Jurkat, Clone E6-1 (cell line): Measurements from ENCODE around the gene DNAJC13.

ENCODE experiments used
- DNase-seq: peaks from one replicate; pipeline ENCODE4 v3.0.0-alpha.2; 2011; ENCODE audit warnings: low read depth, low spot score
- H3K4me3 ChIP-seq: 2 replicates; pipeline ENCODE4 v1.5.1; 2011; ENCODE audit warnings: mild to moderate bottlenecking, low read length, control low read depth, moderate library complexity

DNAJC13 gene

DNA sequence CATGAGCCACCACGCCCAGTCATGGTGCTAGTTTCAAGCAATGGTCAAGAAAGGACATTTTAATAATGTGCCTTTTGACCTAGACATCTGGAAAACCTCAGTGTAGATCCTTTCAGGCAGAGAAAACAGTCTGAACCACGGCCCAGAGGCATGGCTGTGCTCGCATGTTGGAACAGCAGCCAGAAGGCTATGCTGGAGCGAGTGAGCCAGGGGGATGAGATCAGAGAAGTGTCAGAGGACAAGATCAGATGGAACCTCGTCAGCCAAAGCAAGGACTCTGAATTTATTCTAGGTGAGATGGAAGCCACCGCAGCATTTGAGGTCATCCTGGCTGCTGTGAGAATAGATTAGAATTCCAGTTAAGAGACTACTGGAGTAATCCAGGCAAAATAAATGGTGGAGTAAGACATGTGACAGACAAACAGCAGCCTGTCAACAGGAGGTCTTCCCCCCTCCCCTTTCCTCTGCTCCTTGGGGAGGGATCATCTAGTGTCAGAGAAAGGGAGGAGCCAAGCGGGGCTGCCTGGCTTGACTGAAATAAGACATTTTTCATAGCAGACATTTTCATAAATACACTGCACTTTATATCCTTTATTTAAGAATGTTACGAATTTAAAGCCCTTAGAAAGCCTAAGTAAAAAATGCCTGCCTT lies 139.3 kb downstream of the DNAJC13 start:
- H3K4me3 ChIP-seq = no peak overlapping the region
- no peak for DNase-seq

DNA sequence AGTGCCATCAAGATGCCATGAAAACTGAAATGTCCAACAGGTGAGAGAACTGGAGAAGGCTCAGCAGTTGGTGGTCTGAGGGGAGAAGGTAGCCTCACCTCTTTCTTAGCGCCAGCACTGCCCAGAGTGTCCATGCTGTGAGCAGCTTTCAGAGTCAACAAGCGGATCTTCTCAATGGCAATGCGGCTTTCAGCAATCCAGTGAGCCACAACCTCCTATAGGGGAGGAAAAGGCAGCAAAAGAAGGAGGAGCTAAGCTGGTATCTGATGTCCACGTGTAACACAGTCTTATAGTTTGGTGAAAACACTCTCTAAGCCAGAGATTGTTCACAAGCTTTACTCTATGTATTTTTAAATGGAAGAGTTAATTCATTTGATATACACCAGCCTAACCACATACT lies 143.7 kb downstream of the DNAJC13 start:
- DNase-seq = no peak

DNA sequence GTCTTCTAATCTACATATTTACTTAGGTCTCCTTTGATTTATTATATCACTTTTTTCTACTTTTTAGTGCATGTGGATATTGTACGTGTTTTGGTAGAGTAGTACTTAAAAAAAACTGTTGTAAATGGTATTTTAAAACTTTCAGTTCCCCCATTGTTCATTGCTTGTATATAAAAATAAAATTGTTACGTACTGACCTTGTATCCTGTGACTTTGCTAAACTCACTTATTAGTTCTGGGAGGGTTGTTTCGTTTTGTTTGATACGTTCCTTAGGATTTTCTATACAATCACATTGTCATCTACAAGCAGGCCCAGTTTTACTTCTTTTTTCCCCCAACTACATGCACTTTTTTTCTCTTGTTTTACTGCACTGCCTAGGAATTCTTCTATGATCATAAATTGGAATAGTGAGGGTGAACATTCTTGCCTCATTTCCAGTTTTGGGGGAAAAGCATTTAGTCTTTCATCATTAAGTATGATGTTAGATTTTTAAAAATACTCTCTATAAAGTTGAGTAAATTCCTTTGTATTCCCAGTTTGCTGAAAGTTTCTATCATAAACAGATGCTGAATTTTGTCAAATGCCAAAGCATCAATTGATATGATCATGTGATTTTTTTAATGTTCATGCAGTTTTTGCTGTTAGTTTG lies 146.2 kb downstream of the DNAJC13 start:
- no peak for DNase-seq
- H3K4me3 ChIP-seq = no peak overlapping the region

More for the DNA sequence above, 143.7 kb downstream of the DNAJC13 start:
- H3K4me3 ChIP-seq = no peak overlapping the region

DNA sequence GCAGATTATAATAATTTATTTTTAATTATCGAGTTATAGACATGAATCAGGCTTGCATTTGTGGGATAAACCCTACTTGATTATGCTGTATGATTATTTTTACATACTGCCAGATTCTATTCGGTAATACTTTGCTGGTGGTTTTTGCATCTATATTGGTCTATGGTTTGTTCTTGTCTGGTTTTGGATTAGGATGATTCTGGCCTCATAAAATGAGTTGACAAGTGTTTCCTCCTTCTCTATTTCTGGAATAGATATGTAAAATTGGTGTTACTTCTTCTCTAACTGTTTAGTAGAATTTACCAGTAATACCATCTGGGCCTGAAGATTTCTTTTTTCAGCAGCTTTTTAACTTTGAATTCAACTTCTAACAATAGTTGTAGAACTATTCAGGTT lies 146.8 kb downstream of the DNAJC13 start:
- DNase-seq = no peak
- no peak overlapping the region for H3K4me3 ChIP-seq

DNA sequence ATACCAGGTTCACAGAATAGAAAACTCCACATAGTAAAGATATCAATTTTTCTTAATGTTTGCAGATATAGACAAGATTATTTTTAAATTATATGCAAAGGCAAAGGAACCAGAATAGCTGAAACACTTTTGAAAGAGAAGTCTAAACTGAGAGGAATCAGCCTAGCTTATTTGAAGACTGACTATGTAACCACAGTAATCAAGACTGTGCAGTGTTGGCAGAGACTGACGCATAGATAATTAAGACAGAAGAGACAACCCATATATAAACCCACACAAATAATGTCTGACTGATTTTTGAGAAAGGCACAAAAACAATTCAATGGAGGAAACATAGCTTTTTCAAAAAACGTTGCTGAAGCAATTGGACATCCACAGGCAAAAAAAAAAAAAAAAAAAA lies 151.1 kb downstream of the DNAJC13 start:
- DNase-seq = no peak
- H3K4me3 ChIP-seq = no peak overlapping the region

DNA sequence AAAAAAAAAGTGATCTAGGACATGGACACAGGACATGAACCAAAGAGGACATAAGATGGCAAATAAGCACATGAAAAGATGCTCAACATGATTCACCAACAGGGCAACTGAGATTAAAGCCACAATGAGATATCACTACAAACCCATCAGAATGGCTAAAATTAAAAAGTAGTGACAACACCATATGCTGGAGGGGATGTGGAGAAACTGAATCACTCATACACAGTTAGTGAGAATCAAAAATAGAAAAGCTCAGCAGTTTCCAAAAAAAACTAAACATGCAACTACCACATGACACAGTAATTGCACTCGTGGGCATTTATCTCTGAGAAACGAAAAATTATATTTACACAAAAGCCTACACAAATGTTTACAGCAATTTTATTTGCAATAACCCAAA lies 151.9 kb downstream of the DNAJC13 start:
- DNase-seq = no peak

DNA sequence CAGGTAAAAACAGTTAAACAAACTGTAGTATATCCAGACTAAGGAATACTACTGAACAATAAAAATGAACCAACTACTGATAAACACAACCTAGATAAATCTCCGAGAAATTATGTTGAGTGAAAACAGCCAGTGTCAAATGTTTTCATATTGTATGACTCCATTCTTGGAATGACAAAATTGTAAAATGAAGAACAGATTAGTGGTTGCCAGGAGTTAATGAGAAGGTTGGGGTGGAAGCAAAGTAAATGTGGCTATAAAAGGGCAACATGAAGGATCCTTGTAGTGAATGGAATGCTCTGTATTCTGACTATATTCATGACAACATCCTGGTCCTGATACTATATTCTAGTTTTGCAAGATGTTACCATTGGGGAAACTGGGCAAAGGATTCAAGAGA lies 152.3 kb downstream of the DNAJC13 start:
- DNase-seq = no peak
- H3K4me3 ChIP-seq = no peak overlapping the region

More for the DNA sequence above, 151.9 kb downstream of the DNAJC13 start:
- H3K4me3 ChIP-seq = no peak overlapping the region

DNA sequence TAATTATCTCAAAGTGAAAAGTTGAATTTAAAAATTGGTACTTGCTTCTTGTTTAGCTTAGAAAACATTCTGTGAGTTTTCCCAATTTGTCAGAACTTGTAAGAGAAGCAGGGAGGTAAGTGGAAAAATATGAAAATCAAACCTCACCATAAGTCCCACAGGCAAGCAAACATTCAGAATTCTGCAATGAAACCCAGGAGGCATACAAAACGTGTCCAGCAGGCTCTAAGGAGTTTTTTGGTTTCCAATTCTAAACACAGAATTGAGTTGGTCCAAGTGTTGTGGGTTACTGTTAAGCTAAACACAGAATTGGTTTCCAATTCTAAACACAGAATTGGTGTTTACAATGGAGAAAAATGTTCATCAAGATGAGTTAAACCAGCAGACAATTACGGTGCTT lies 152.7 kb downstream of the DNAJC13 start:
- no peak overlapping the region for H3K4me3 ChIP-seq
- DNase-seq = no peak

DNA sequence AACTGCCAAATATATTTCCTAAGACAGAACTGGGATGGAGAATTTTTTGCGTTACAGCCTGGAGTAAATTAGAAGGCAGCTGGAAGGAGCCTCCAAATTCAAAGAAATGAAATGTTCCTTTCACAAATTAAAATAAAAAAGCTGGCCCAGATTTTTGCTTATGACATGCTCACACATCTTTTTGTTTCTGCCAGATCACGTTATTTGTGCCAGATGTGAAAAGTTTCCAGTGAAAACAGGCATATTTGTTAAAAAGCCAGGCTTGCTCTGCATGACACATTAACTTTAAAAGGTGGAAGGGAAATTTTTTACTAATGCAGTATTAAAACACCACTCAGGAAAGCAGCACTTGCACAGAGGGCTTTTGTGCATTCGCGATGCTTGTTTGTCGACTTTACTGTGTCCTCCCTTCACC lies 156.5 kb downstream of the DNAJC13 start:
- DNase-seq = no peak
- no peak overlapping the region for H3K4me3 ChIP-seq

DNA sequence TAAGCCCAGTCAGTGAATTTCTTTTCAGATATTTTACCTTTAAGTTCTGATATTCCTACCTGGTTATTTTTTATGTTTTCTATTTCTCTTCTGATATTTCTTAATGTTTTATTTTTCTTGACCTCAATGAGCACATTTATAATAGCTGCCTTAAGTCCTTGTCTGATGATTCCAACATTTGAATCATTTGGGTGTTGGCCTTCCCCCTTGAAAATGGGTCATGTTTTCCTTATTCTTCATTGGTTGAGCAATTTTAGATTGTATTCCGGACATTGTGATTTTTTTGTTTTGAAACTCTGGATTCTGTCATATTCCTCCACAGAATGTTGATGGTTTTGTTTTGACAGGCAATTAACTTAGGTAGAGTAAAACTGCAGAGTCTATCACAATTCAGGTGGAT lies 170.1 kb downstream of the DNAJC13 start:
- DNase-seq = no peak
- H3K4me3 ChIP-seq = no peak overlapping the region
